B cell (primary cell): ENCODE results near the gene LPCAT3. TPM values are rescaled to one million over a fixed set of nuclear protein-coding genes. Genes with fewer than 3 reads are reported as not detected.

Source experiments
- ATAC-seq: fragments of 200-7000 bp; cut with Tn5 transposase; one replicate; pipeline ENCODE4 v1.10.0; 2021; ENCODE audit warnings: low read depth, mild to moderate bottlenecking, moderate number of reproducible peaks, moderate library complexity
- CTCF ChIA-PET: fragments of 350-600 bp; sonication (Branson Sonifier 250); formaldehyde crosslinking; loops from one replicate; lab custom pipeline; 2021; ENCODE audit warnings: antibody characterized with exemption, inconsistent platforms; lab: Charles Lee
- POLR2A ChIA-PET: fragments of 350-600 bp; sonication (Branson Sonifier 250); formaldehyde crosslinking; loops from one replicate; lab custom pipeline; 2021; ENCODE audit warnings: antibody characterized with exemption; lab: Charles Lee
- DNase-seq: peaks from one replicate; pipeline ENCODE4 v3.0.0; 2013
- H2AFZ ChIP-seq: 2 replicates; pipeline ENCODE4 v1.6.1; 2012; ENCODE audit warnings: mild to moderate bottlenecking, low read depth, low read length; ENCODE audit not compliant: insufficient read depth, poor library complexity, severe bottlenecking
- H3K27ac ChIP-seq, 2 donors: 1 replicate in 1 of 2; 2 replicates in 1 of 2; pipeline ENCODE4 v1.5.1; 2012 to 2013; ENCODE audit warnings: low read length in 2 of 2, mild to moderate bottlenecking in 2 of 2, moderate library complexity in 1 of 2
- H3K27me3 ChIP-seq, 4 experiments: fragments of 200-600 bp in 1 of 4; sonication (generic) in 1 of 4; replicated peaks in 1 of 4; 1 replicate in 2 of 4; 2 replicates in 2 of 4; pipeline versions ENCODE4 v1.6.1 to v1.7.0; 2013 to 2016; ENCODE audit warnings: low read length in 3 of 4, mild to moderate bottlenecking in 2 of 4, mixed read lengths in 1 of 4, moderate library complexity in 1 of 4; ENCODE audit not compliant: insufficient read depth in 4 of 4, control insufficient read depth in 3 of 4; ENCODE audit errors: control extremely low read depth in 1 of 4
- H3K36me3 ChIP-seq, 2 experiments: replicated peaks in 1 of 2; 1 replicate in 1 of 2; 2 replicates in 1 of 2; pipeline versions ENCODE4 v1.6.1 to v1.7.1; 2013; ENCODE audit warnings: low read length in 1 of 2; ENCODE audit not compliant: insufficient read depth in 2 of 2, control insufficient read depth in 1 of 2; ENCODE audit errors: control extremely low read depth in 1 of 2, extremely low read depth in 1 of 2
- H3K4me1 ChIP-seq, 2 donors: fragments of 200-600 bp in 1 of 2; sonication (generic) in 1 of 2; 1 replicate in 1 of 2; 2 replicates in 1 of 2; pipeline versions ENCODE4 v1.5.1 to v1.6.1; 2013 to 2017; ENCODE audit warnings: low read length in 2 of 2; ENCODE audit not compliant: control insufficient read depth in 2 of 2, insufficient read depth in 2 of 2
- H3K4me2 ChIP-seq: replicated peaks from 2 replicates; pipeline ENCODE3; 2012; ENCODE audit warnings: mild to moderate bottlenecking, low read depth, low read length; ENCODE audit not compliant: poor library complexity, severe bottlenecking
- H3K4me3 ChIP-seq, 5 experiments: fragments of 200-600 bp in 1 of 5; sonication (generic) in 1 of 5; 1 replicate in 3 of 5; 2 replicates in 2 of 5; pipeline versions ENCODE4 v1.5.1 to v1.7.0; 2011 to 2016; ENCODE audit warnings: low read length in 4 of 5, mild to moderate bottlenecking in 4 of 5, low read depth in 2 of 5, control low read depth in 1 of 5, moderate library complexity in 1 of 5; ENCODE audit not compliant: insufficient read depth in 1 of 5; ENCODE audit errors: control extremely low read depth in 1 of 5, extremely low read depth in 1 of 5
- H3K79me2 ChIP-seq: fragments of 200-600 bp; sonication (generic); one replicate; pipeline ENCODE4 v1.6.0; 2016; ENCODE audit warnings: low read length; ENCODE audit not compliant: control insufficient read depth, insufficient read depth
- H3K9ac ChIP-seq: fragments of 200-600 bp; sonication (generic); 2 replicates; pipeline ENCODE4 v1.6.1; 2017; ENCODE audit warnings: mild to moderate bottlenecking, low read length, moderate library complexity
- H3K9me3 ChIP-seq, 3 donors: one replicate each; pipeline versions ENCODE4 v1.6.1 to v1.7.1; 2013; ENCODE audit warnings: low read length in 2 of 3; ENCODE audit not compliant: control insufficient read depth in 2 of 3, insufficient read depth in 1 of 3; ENCODE audit errors: control extremely low read depth in 1 of 3
- H4K20me1 ChIP-seq: 2 replicates; pipeline ENCODE4 v1.6.0; 2012; ENCODE audit warnings: mild to moderate bottlenecking, low read length; ENCODE audit not compliant: insufficient read depth, control insufficient read depth, poor library complexity, severe bottlenecking
- H3K27ac Mint-ChIP-seq: one replicate; pipeline ENCODE4 v1.8.0; 2021; ENCODE audit warnings: mixed read lengths
- H3K27me3 Mint-ChIP-seq: one replicate; pipeline ENCODE4 v1.8.0; 2021; ENCODE audit warnings: mixed read lengths
- H3K4me1 Mint-ChIP-seq: one replicate; pipeline ENCODE4 v1.8.0; 2021; ENCODE audit warnings: mixed read lengths
- H3K4me3 Mint-ChIP-seq: one replicate; pipeline ENCODE4 v1.8.0; 2021; ENCODE audit warnings: mixed read lengths
- H3K9me3 Mint-ChIP-seq: one replicate; pipeline ENCODE4 v1.8.0; 2022; ENCODE audit warnings: mixed read lengths; ENCODE audit not compliant: insufficient read depth
- CTCF ChIP-seq: fragments of 200-600 bp; IDR thresholded peaks from one replicate; pipeline ENCODE4 v1.8.0; 2022; ENCODE audit warnings: antibody characterized with exemption, mild to moderate bottlenecking
- EZH2 ChIP-seq: IDR thresholded peaks from 2 replicates; pipeline ENCODE4 v1.6.1; 2012; ENCODE audit warnings: borderline replicate concordance, low read depth, mild to moderate bottlenecking, moderate library complexity, low read length; ENCODE audit not compliant: insufficient read depth, poor library complexity, severe bottlenecking
- WGBS: methylation state at CpG from one replicate; pipeline ENCODE4 v1.1.5; 2013; ENCODE audit warnings: missing lambda C conversion rate; ENCODE audit not compliant: insufficient coverage; 5-methylcytosine and 5-hydroxymethylcytosine counted together
- intact Hi-C: fragments of 100-400 bp; cut with micrococcal nuclease; formaldehyde crosslinking; loops from one replicate; pipeline ENCODE4 v1.10.0; 2022
- polyA plus RNA-seq: library from polyadenylated mRNA; depleted of rRNA; stranded (reverse); fragments of >200 nt; gene quantifications from 2 replicates; pipeline ENCODE4 v1.2.3, GENCODE V29; 2012
- total RNA-seq, 2 donors: library from RNA; stranded (reverse); fragments of 120-200 nt in 1 of 2; gene quantifications; 1 replicate in 1 of 2; 2 replicates in 1 of 2; pipeline versions ENCODE4 v1.2.3 to v1.2.4, GENCODE V29; 2013 to 2022

LPCAT3 gene
- total and polyA plus RNA-seq, 2 donors (not counting 1 experiment from before 2014, with no cell fraction given): 17.6 to 26.2 TPM

DNA sequence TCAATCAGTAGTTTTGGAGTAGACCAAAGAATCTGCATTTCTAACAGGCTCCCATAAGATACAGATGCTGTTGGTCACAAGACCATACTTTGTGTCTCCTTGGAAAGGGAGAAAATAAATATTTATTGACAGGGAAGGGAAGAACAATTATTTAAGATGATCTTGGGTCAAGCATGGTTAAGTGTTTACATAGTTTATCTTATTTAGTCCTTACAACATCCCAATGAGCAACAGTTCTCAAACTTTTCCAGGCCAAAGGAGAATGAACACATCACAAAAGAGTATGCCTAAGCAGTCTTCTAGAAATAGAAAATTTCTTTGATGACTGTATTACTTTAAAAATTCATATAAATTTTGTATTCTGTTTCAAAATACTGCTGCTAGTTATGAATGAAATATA lies 8.8 kb downstream of the LPCAT3 start:
- POLR2A ChIA-PET: no interaction called here
- H3K4me2 ChIP-seq: no peak overlapping the region
- no peaks in the 10 kb centered on the region for H3K9me3 ChIP-seq
- intact Hi-C loops: no loop called here
- H3K36me3 ChIP-seq: peaks cover 0 to 16% of the 10 kb centered on the region in 2 experiments
- H3K4me1 Mint-ChIP-seq: peaks cover 9% of the 10 kb centered on the region
- CTCF ChIA-PET: no interaction called here
- no peaks in the 10 kb centered on the region for H3K27me3 ChIP-seq
- H3K4me1 ChIP-seq: no peaks in the 10 kb centered on the region
- peaks cover 42% of the 10 kb centered on the region for H3K79me2 ChIP-seq
- TF ChIP-seq CTCF: no peak
- TF ChIP-seq EZH2: no peak
- H3K9ac ChIP-seq: no peak overlapping the region
- H3K9me3 Mint-ChIP-seq: no peaks in the 10 kb centered on the region
- DNase-seq: no peak
- no peak overlapping the region for H3K4me3 Mint-ChIP-seq
- H4K20me1 ChIP-seq: peaks cover 10% of the 10 kb centered on the region
- H3K27ac Mint-ChIP-seq: no peak overlapping the region
- no peak overlapping the region for H3K4me3 ChIP-seq
- H3K27ac ChIP-seq: no peak overlapping the region
- ATAC-seq: no peak
- H3K27me3 Mint-ChIP-seq: no peaks in the 10 kb centered on the region
- H2AFZ ChIP-seq: no peak overlapping the region

DNA sequence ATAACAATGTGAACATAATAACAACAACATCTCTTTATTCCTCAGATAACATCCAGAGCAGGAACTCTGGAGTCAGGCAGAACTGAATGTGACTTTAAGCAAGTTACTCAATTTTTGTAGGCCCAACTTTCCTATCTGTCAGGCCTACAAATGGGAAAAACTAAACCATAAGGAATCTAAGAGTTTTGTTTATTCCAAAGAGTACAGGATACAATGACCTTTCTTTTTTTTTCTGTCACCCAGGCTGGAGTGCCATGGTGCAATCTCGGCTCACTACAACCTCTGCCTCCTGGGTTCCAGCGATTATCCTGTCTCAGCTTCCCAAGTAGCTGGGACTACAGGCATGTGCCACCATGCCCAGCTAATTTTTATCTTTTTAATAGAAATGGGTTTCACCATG lies 9.4 kb downstream of the LPCAT3 start:
- Histone ChIP-seq H3K4me2 (no peak overlapping the region), H3K27me3 (no peaks in the 10 kb centered on the region), H3K79me2 (peaks cover 39% of the 10 kb centered on the region), H3K27ac (no peak overlapping the region), H2AFZ (no peak overlapping the region), H3K9me3 (no peaks in the 10 kb centered on the region), H3K9ac (no peak overlapping the region), H3K36me3 (peaks cover 0 to 18% of the 10 kb centered on the region in 2 experiments), H3K4me1 (no peaks in the 10 kb centered on the region), H3K4me3 (no peak overlapping the region), H4K20me1 (peaks cover 10% of the 10 kb centered on the region)
- Mint-ChIP-seq H3K4me1 (peaks cover 9% of the 10 kb centered on the region), H3K4me3 (no peak overlapping the region), H3K27me3 (no peaks in the 10 kb centered on the region), H3K27ac (no peak overlapping the region), H3K9me3 (no peaks in the 10 kb centered on the region)
- ATAC-seq (no peak), DNase-seq (no peak)
- TF ChIP-seq CTCF (no peak), EZH2 (no peak)
- intact Hi-C loops: no loop called here
- 100% methylated on average over 1 of the region's 2 CpGs for WGBS
- CTCF ChIA-PET: no interaction called here
- POLR2A ChIA-PET: no interaction called here
